HUES48 (cell line): ENCODE measurements around the gene GRK6.
"Not testable (repeated sequence)": the region's sequence is repeated elsewhere in the genome, so short reads cannot be mapped to it uniquely, and the experiment has no call there.

Source experiments
- H3K27ac ChIP-seq: one replicate; pipeline ENCODE4 v1.7.0; 2013; ENCODE audit warnings: low read depth, low read length, inconsistent platforms
- H3K27me3 ChIP-seq: 2 replicates; pipeline ENCODE4 v1.6.1; 2013; ENCODE audit warnings: mild to moderate bottlenecking, low read length; ENCODE audit not compliant: control insufficient read depth, insufficient read depth
- H3K36me3 ChIP-seq: 2 replicates; pipeline ENCODE4 v1.6.1; 2013; ENCODE audit warnings: low read length; ENCODE audit not compliant: control insufficient read depth, insufficient read depth
- H3K4me1 ChIP-seq: 2 replicates; pipeline ENCODE4 v1.6.1; 2013; ENCODE audit warnings: mild to moderate bottlenecking, low read length; ENCODE audit not compliant: control insufficient read depth, insufficient read depth
- H3K4me3 ChIP-seq: 2 replicates; pipeline ENCODE4 v1.5.1; 2013; ENCODE audit warnings: mild to moderate bottlenecking, low read depth, low read length
- H3K9ac ChIP-seq: 2 replicates; pipeline ENCODE4 v1.6.1; 2013; ENCODE audit warnings: mild to moderate bottlenecking, low read depth, low read length, moderate library complexity
- H3K9me3 ChIP-seq: 2 replicates; pipeline ENCODE4 v1.6.1; 2013; ENCODE audit warnings: low read length; ENCODE audit not compliant: control insufficient read depth, insufficient read depth

GRK6 gene

GRCh38 chr5:177412603-177413233, 13.8 kb upstream of the GRK6 start:
- peaks cover 21% of the 10 kb centered on the region for H3K27me3 ChIP-seq
- H3K27ac ChIP-seq = no peak overlapping the region
- no peaks in the 10 kb centered on the region for H3K36me3 ChIP-seq
- no peak overlapping the region for H3K4me3 ChIP-seq
- no peaks in the 10 kb centered on the region for H3K4me1 ChIP-seq
- no peaks in the 10 kb centered on the region for H3K9me3 ChIP-seq
- no peak overlapping the region for H3K9ac ChIP-seq

- Histone ChIP-seq H3K27ac (no peak overlapping the region), H3K27me3 (peaks cover 13% of the 10 kb centered on the region), H3K9ac (no peak overlapping the region), H3K4me3 (no peak overlapping the region), H3K36me3 (no peaks in the 10 kb centered on the region), H3K9me3 (no peaks in the 10 kb centered on the region), H3K4me1 (no peaks in the 10 kb centered on the region)
Measured at GRCh38 chr5:177414481-177414880, 12.0 kb upstream of the GRK6 start.

GRCh38 chr5:177417081-177417480, 9.4 kb upstream of the GRK6 start:
- not testable (repeated sequence) for H3K9ac ChIP-seq, H3K27ac ChIP-seq, H3K4me1 ChIP-seq, H3K36me3 ChIP-seq, H3K9me3 ChIP-seq, H3K4me3 ChIP-seq
- H3K27me3 ChIP-seq = peaks cover 11% of the 10 kb centered on the region; the same call in 1 of the 2 replicates

- Histone ChIP-seq H3K27me3 (peaks cover 5% of the 10 kb centered on the region; the same call in 1 of the 2 replicates), H3K36me3 (no peaks in the 10 kb centered on the region), H3K4me1 (no peaks in the 10 kb centered on the region), H3K9me3 (no peaks in the 10 kb centered on the region), H3K27ac (no peak overlapping the region), H3K9ac (no peak overlapping the region), H3K4me3 (no peak overlapping the region)
Measured at GRCh38 chr5:177419046-177419445, 7.4 kb upstream of the GRK6 start.

GRCh38 chr5:177420472-177420871, 6.0 kb upstream of the GRK6 start:
- not testable (repeated sequence) for H3K27me3 ChIP-seq, H3K27ac ChIP-seq, H3K9me3 ChIP-seq, H3K4me3 ChIP-seq, H3K4me1 ChIP-seq, H3K36me3 ChIP-seq, H3K9ac ChIP-seq

GRCh38 chr5:177421062-177421798, 5.2 kb upstream of the GRK6 start:
- H3K4me3 ChIP-seq = no peak overlapping the region
- H3K4me1 ChIP-seq = peaks cover 4% of the 10 kb centered on the region; the same call in 1 of the 2 replicates
- H3K9me3 ChIP-seq = no peaks in the 10 kb centered on the region
- H3K27me3 ChIP-seq = peaks cover 4% of the 10 kb centered on the region; the same call in 1 of the 2 replicates
- no peak overlapping the region for H3K9ac ChIP-seq
- no peaks in the 10 kb centered on the region for H3K36me3 ChIP-seq
- H3K27ac ChIP-seq = no peak overlapping the region

- H3K4me1 ChIP-seq = peaks cover 13% of the 10 kb centered on the region
- H3K9ac ChIP-seq = no peak overlapping the region
- H3K9me3 ChIP-seq = no peaks in the 10 kb centered on the region
- no peak overlapping the region for H3K27ac ChIP-seq
- no peaks in the 10 kb centered on the region for H3K36me3 ChIP-seq
- H3K4me3 ChIP-seq = no peak overlapping the region
- no peaks in the 10 kb centered on the region for H3K27me3 ChIP-seq
Measured at GRCh38 chr5:177423671-177424070, 2.8 kb upstream of the GRK6 start.

- peak overlapping the region; percentile 79 for H3K9ac ChIP-seq
- H3K4me3 ChIP-seq = peak overlapping the region; percentile 69
- peaks cover 5% of the 10 kb centered on the region for H3K36me3 ChIP-seq
- no peaks in the 10 kb centered on the region for H3K9me3 ChIP-seq
- no peaks in the 10 kb centered on the region for H3K27me3 ChIP-seq
- H3K27ac ChIP-seq = peak overlapping the region; percentile 97
- peaks cover 13% of the 10 kb centered on the region for H3K4me1 ChIP-seq
Measured at GRCh38 chr5:177425196-177425800, 1.2 kb upstream of the GRK6 start.

GRCh38 chr5:177425801-177426565, 493 bp upstream of the GRK6 start:
- Histone ChIP-seq H3K4me3 (peak overlapping the region; percentile 69), H3K9me3 (no peaks in the 10 kb centered on the region), H3K9ac (peak overlapping the region; percentile 79), H3K27me3 (no peaks in the 10 kb centered on the region), H3K4me1 (peaks cover 13% of the 10 kb centered on the region), H3K27ac (peak overlapping the region; percentile 97), H3K36me3 (peaks cover 12% of the 10 kb centered on the region)

- H3K9me3 ChIP-seq = no peaks in the 10 kb centered on the region
- peak overlapping the region; percentile 87 for H3K4me3 ChIP-seq
- H3K36me3 ChIP-seq = peaks cover 25% of the 10 kb centered on the region
- peak overlapping the region; percentile 97 for H3K9ac ChIP-seq
- peaks cover 13% of the 10 kb centered on the region for H3K4me1 ChIP-seq
- H3K27ac ChIP-seq = peak overlapping the region; percentile 86
- H3K27me3 ChIP-seq = no peaks in the 10 kb centered on the region
Measured at GRCh38 chr5:177427211-177427822, 841 bp downstream of the GRK6 start.
